Endothelial cell of umbilical vein (primary cell): ENCODE measurements around the gene ARHGEF17. TPM values are rescaled to one million over a fixed set of nuclear protein-coding genes. Genes with fewer than 3 reads are reported as not detected.

Experiments used
- BruUV-seq: library from RNA; stranded (reverse); fragments of 400-500 nt; replicated peaks from 2 replicates; lab custom pipeline; 2021; lab: Mats Ljungman, UMichigan
- CTCF ChIA-PET: fragments of 300-600, 350-600 bp; sonication (Branson Sonifier 250); formaldehyde crosslinking; loops from one replicate; lab custom pipeline; 2021; ENCODE audit warnings: antibody characterized with exemption, inconsistent platforms; lab: Charles Lee
- POLR2A ChIA-PET: fragments of 300-600, 350-600 bp; sonication (Branson Sonifier 250); formaldehyde crosslinking; loops from one replicate; lab custom pipeline; 2021; ENCODE audit warnings: antibody characterized with exemption, inconsistent platforms; lab: Charles Lee
- DNase-seq: peaks from one replicate; pipeline ENCODE4 v3.0.0-alpha.2; 2011; ENCODE audit warnings: low read depth, low spot score
- FAIRE-seq: peaks from 2 replicates; lab custom pipeline; 2011; peaks lifted over from hg19 to GRCh38; lab: Jason Lieb, UNC
- H2AFZ ChIP-seq: 2 replicates; pipeline ENCODE4 v1.6.0; 2012; ENCODE audit warnings: low read depth, low read length, control low read depth, inconsistent platforms
- H3K27ac ChIP-seq: 2 replicates; pipeline ENCODE4 v1.5.1; 2011; ENCODE audit warnings: low read depth, mild to moderate bottlenecking, control low read depth, low read length, moderate library complexity; ENCODE audit not compliant: insufficient read depth
- H3K27me3 ChIP-seq, 2 experiments: 2 replicates each; pipeline versions ENCODE4 v1.6.0 to v1.6.1; 2011; ENCODE audit warnings: low read length in 2 of 2, mixed read lengths in 1 of 2; ENCODE audit not compliant: control insufficient read depth in 2 of 2, insufficient read depth in 2 of 2
- H3K36me3 ChIP-seq, 2 experiments: 2 replicates in 1 of 2; 3 replicates in 1 of 2; pipeline ENCODE4 v1.5.1; 2011; ENCODE audit warnings: low read length in 2 of 2, mild to moderate bottlenecking in 1 of 2, moderate library complexity in 1 of 2; ENCODE audit not compliant: control insufficient read depth in 2 of 2, insufficient read depth in 2 of 2; ENCODE audit errors: extremely low read depth in 1 of 2
- H3K4me1 ChIP-seq: 3 replicates; pipeline ENCODE4 v1.5.1; 2011; ENCODE audit warnings: mild to moderate bottlenecking, low read length; ENCODE audit not compliant: control insufficient read depth, insufficient read depth; ENCODE audit errors: extremely low read depth
- H3K4me2 ChIP-seq: 2 replicates; pipeline ENCODE4 v1.6.1; 2011; ENCODE audit warnings: low read length, control low read depth, mixed read lengths; ENCODE audit not compliant: insufficient read depth
- H3K4me3 ChIP-seq, 3 experiments: fragments of 200-600 bp in 1 of 3; sonication (generic), shearing (Covaris generic) in 1 of 3; replicated peaks in 1 of 3; 2 replicates each; pipeline ENCODE4 v1.5.1; 2011 to 2016; ENCODE audit warnings: control low read depth in 3 of 3, low read length in 3 of 3, mild to moderate bottlenecking in 2 of 3, inconsistent platforms in 1 of 3, low read depth in 1 of 3, moderate library complexity in 1 of 3; ENCODE audit not compliant: insufficient read depth in 1 of 3
- H3K79me2 ChIP-seq: 2 replicates; pipeline ENCODE4 v1.6.0; 2012; ENCODE audit warnings: low read length, inconsistent platforms; ENCODE audit not compliant: control insufficient read depth, insufficient read depth
- H3K9ac ChIP-seq: replicated peaks from 2 replicates; pipeline ENCODE3; 2011; ENCODE audit warnings: low read length, control low read depth; ENCODE audit not compliant: insufficient read depth; ENCODE audit errors: extremely low read depth
- H3K9me1 ChIP-seq: replicated peaks from 3 replicates; pipeline ENCODE4 v1.6.0; 2011; ENCODE audit warnings: mild to moderate bottlenecking, low read length; ENCODE audit not compliant: control insufficient read depth, insufficient read depth; ENCODE audit errors: extremely low read depth
- H3K9me3 ChIP-seq: replicated peaks from 2 replicates; pipeline ENCODE4 v1.5.1; 2012; ENCODE audit warnings: low read length, inconsistent platforms; ENCODE audit not compliant: control insufficient read depth, insufficient read depth
- H4K20me1 ChIP-seq: replicated peaks from 2 replicates; pipeline ENCODE3; 2011; ENCODE audit warnings: mild to moderate bottlenecking, low read length; ENCODE audit not compliant: control insufficient read depth, insufficient read depth; ENCODE audit errors: extremely low read depth
- EZH2 ChIP-seq: IDR thresholded peaks from 2 replicates; pipeline ENCODE4 v1.6.1; 2012; ENCODE audit warnings: borderline replicate concordance, low read depth, mild to moderate bottlenecking, moderate library complexity, low read length, inconsistent platforms; ENCODE audit not compliant: severe bottlenecking
- dilution Hi-C: fragments of 300-500 bp; cut with MboI; formaldehyde crosslinking; loops from one replicate; pipeline ENCODE4 v1.15.0; 2019; ENCODE audit warnings: low sequenced_read_pairs; ENCODE audit not compliant: extremely low pct_ligation_motif_present
- intact Hi-C: fragments of 100-400 bp; cut with micrococcal nuclease; formaldehyde crosslinking; loops from one replicate; pipeline ENCODE4 v1.10.0; 2022
- polyA plus RNA-seq, 4 experiments: library from polyadenylated mRNA; depleted of rRNA in 3 of 4; stranded (reverse) in 3 of 4; unstranded in 1 of 4; fragments of >200 nt; gene quantifications; 2 replicates each; pipeline versions ENCODE4 v1.2.1 to v1.2.3, GENCODE V29; 2011 to 2012; ENCODE audit warnings: missing spikeins in 1 of 4
- total RNA-seq: library from RNA; stranded (reverse); gene quantifications from 2 replicates; pipeline ENCODE4 v1.2.3, GENCODE V29; 2021
- TF ChIP-seq, protein P1 (sequence below), 2 donors: IDR thresholded peaks; 1 replicate in 1 of 2; 2 replicates in 1 of 2; pipeline ENCODE4 v1.5.1; 2011; ENCODE audit warnings: low read length in 2 of 2, mild to moderate bottlenecking in 2 of 2, moderate library complexity in 2 of 2, control low read depth in 1 of 2, inconsistent platforms in 1 of 2, low read depth in 1 of 2; ENCODE audit not compliant: insufficient read depth in 1 of 2; ENCODE audit errors: extremely low read depth in 1 of 2

The ARHGEF17 gene
- total and polyA plus RNA-seq, 2 donors (not counting 3 experiments of a cell fraction or from before 2014, with no cell fraction given): 74.9 to 89.9 TPM

DNA sequence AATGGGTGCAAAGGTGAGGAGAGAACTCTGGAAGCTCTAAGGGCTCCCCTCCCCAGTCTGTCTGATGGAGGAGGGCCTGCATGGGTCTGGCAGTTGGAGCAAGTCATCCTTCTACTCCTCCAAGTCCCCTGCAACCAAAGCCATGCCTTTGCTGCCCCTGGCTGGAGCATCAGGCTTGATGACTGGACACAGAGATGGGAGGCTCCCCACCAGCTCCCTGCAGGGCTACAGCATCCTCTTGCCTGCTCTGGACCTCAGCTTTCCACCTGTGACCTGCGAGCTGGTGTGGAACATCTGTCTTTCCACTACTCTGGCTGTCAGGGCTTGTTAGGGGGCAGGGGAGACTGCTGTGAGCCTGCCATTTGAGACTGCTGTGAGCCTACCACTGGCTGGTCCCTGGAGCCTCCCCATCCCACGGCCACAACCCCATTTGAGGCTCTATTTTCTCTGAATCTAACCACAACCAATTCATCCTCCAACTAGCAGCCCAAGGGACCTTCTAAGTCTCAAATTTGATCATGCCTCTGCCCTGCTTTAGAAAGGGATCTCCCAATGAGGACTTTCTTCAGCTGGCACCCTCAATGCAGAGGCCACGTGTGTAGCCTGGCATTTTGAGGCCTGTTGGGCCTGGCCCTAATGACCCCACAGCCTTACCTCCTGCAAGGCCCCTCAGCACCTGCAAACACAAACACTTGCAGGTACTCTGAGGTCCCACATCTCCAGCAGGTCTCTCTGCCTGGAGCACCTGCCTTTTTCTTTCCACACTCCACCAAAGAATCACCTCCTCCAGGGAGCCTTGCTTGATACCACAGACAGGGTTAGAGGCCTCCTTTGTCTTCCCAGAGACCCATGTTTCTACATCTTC lies 26.0 kb upstream of the ARHGEF17 start:
- no peaks in the 10 kb centered on the region for H3K9me1 ChIP-seq
- H4K20me1 ChIP-seq: no peaks in the 10 kb centered on the region
- no peaks in the 10 kb centered on the region for H3K79me2 ChIP-seq
- no peak overlapping the region for H3K4me2 ChIP-seq
- no TSS peak for BruUV-seq
- dilution Hi-C loops (no loop called here), intact Hi-C loops (no loop called here)
- no peak overlapping the region for H3K27ac ChIP-seq
- H3K9me3 ChIP-seq: no peaks in the 10 kb centered on the region
- POLR2A ChIA-PET: no interaction called here
- H2AFZ ChIP-seq: no peak overlapping the region
- no peak for TF ChIP-seq EZH2
- TF ChIP-seq, protein P1, sequence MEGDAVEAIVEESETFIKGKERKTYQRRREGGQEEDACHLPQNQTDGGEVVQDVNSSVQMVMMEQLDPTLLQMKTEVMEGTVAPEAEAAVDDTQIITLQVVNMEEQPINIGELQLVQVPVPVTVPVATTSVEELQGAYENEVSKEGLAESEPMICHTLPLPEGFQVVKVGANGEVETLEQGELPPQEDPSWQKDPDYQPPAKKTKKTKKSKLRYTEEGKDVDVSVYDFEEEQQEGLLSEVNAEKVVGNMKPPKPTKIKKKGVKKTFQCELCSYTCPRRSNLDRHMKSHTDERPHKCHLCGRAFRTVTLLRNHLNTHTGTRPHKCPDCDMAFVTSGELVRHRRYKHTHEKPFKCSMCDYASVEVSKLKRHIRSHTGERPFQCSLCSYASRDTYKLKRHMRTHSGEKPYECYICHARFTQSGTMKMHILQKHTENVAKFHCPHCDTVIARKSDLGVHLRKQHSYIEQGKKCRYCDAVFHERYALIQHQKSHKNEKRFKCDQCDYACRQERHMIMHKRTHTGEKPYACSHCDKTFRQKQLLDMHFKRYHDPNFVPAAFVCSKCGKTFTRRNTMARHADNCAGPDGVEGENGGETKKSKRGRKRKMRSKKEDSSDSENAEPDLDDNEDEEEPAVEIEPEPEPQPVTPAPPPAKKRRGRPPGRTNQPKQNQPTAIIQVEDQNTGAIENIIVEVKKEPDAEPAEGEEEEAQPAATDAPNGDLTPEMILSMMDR (IDR thresholded peaks at IDR 0.05; ENCODE audit: extremely low read depth in 1 of 2, insufficient read depth in 1 of 2, low read depth in 1 of 2, low read length in 2 of 2): no peak
- FAIRE-seq: no peak
- no peaks in the 10 kb centered on the region for H3K4me1 ChIP-seq
- no peak for DNase-seq
- CTCF ChIA-PET: interaction anchor here (1.4 kb wide), 1 partner anchor 13 kb away, joined by 3 read pairs; no protein-coding TSS in a partner anchor
- H3K36me3 ChIP-seq: no peaks in the 10 kb centered on the region
- no peak overlapping the region for H3K4me3 ChIP-seq
- no peak overlapping the region for H3K9ac ChIP-seq
- no peaks in the 10 kb centered on the region for H3K27me3 ChIP-seq
